Breast epithelium (tissue), 4 donors: Measurements from ENCODE around the gene ZCWPW2. TPM values are rescaled to one million over a fixed set of nuclear protein-coding genes. Genes with fewer than 3 reads are reported as not detected.

Experiments
- DNase-seq, 2 donors: peaks; one replicate each; pipeline ENCODE4 v3.0.0-alpha.2; 2019; ENCODE audit warnings: low spot score in 2 of 2
- H3K27ac ChIP-seq, 2 donors: fragments of 200-600 bp; sonication (generic) in 1 of 2; one replicate each; pipeline ENCODE4 v1.5.1; 2016 to 2019; ENCODE audit warnings: mild to moderate bottlenecking in 1 of 2
- H3K27me3 ChIP-seq, 2 donors: fragments of 200-600 bp; sonication (generic) in 1 of 2; one replicate each; pipeline versions ENCODE4 v1.5.1 to v1.6.0; 2017 to 2019; ENCODE audit warnings: control low read depth in 1 of 2, mild to moderate bottlenecking in 1 of 2
- H3K36me3 ChIP-seq: fragments of 200-600 bp; one replicate; pipeline ENCODE4 v1.5.1; 2019
- H3K4me1 ChIP-seq, 2 donors: fragments of 200-600 bp; sonication (generic); one replicate each; pipeline ENCODE4 v1.5.1; 2016 to 2019; ENCODE audit warnings: control low read depth in 1 of 2
- H3K4me3 ChIP-seq, 3 donors: fragments of 200-600 bp; sonication (generic); 1 replicate in 2 of 3; 2 replicates in 1 of 3; pipeline ENCODE4 v1.5.1; 2016 to 2019; ENCODE audit warnings: mild to moderate bottlenecking in 3 of 3, moderate library complexity in 2 of 3
- H3K9me3 ChIP-seq, 2 donors: fragments of 200-600 bp; sonication (generic) in 1 of 2; one replicate each; pipeline ENCODE4 v1.5.1; 2016 to 2019; ENCODE audit warnings: control low read depth in 1 of 2
- POLR2A ChIP-seq: fragments of 450-650 bp; IDR thresholded peaks from one replicate; pipeline ENCODE4 v1.6.1; 2016; ENCODE audit warnings: antibody characterized with exemption, mild to moderate bottlenecking, moderate library complexity
- POLR2AphosphoS5 ChIP-seq, 3 donors: sonication (generic); formaldehyde crosslinking; IDR thresholded peaks; one replicate each; pipeline ENCODE4 v1.6.1; 2017; ENCODE audit warnings: antibody characterized with exemption in 3 of 3
- intact Hi-C: fragments of 100-400 bp; cut with DNase I; formaldehyde crosslinking; loops from one replicate; pipeline ENCODE4 v1.15.1; 2023; ENCODE audit warnings: low total_unique reads
- total RNA-seq, 3 donors: library from RNA; depleted of rRNA; stranded (reverse); fragments of >200 nt; gene quantifications; one replicate each; pipeline ENCODE4 v1.1.0, GENCODE V29; 2016
- TF ChIP-seq, protein P1 (sequence below), 3 donors: fragments of 450-650 bp; IDR thresholded peaks; one replicate each; pipeline ENCODE4 v1.5.1; 2016 to 2017; ENCODE audit warnings: antibody characterized with exemption in 3 of 3, mild to moderate bottlenecking in 3 of 3, moderate library complexity in 3 of 3

Gene ZCWPW2
- total RNA-seq, 3 donors from 2014 or later, result 1.1 to 2.3 (median 1.3) TPM

DNA sequence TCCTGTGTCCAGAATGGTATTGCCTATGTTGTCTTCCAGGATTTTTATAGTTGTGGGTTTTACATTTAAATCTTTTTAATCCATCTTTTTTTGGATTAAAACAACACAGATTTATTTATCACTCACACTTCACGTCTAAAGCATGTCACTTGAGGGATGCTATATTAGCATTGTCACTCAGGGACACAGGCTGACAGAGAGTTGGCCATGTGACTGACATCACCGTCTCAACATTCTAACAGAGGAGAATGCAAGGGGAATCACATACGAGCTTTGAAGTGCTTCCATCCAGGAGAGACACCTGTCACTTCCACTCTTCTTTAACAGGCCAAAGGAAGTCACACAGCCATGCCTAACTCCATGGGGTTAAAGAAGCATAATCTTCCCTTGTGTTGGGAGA, 204.7 kb downstream of the ZCWPW2 start:
- Histone ChIP-seq H3K27ac (no peak overlapping the region), H3K9me3 (no peaks in the 10 kb centered on the region)

DNA sequence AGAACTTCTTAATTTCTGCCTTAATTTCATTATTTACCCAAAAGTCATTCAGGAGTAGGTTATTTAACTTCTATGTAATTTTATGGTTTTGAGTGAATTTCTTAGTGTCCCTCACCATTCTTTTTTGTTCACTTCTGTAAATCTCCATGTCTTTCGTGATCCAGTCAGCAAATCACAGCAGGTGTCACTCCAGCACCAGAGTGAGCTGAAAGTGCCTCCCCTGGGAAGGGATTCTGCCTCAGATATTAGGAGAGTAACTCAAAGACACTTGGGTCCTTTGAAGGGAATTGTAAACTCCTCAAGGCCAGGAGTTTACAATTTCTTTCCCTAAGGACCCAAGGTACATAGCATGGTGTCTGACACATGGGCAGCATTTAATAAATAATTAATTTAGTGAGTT, 207.7 kb downstream of the ZCWPW2 start:
- Histone ChIP-seq H3K9me3 (no peaks in the 10 kb centered on the region), H3K27ac (no peak overlapping the region), H3K36me3 (no peaks in the 10 kb centered on the region), H3K4me3 (no peak overlapping the region), H3K4me1 (no peaks in the 10 kb centered on the region), H3K27me3 (no peaks in the 10 kb centered on the region)
- intact Hi-C loops, result no loop called here
- no peak for DNase-seq
- TF ChIP-seq POLR2AphosphoS5 (IDR thresholded peaks at IDR 0.05), result no peak
- TF ChIP-seq POLR2A, result no peak
- TF ChIP-seq, protein P1, sequence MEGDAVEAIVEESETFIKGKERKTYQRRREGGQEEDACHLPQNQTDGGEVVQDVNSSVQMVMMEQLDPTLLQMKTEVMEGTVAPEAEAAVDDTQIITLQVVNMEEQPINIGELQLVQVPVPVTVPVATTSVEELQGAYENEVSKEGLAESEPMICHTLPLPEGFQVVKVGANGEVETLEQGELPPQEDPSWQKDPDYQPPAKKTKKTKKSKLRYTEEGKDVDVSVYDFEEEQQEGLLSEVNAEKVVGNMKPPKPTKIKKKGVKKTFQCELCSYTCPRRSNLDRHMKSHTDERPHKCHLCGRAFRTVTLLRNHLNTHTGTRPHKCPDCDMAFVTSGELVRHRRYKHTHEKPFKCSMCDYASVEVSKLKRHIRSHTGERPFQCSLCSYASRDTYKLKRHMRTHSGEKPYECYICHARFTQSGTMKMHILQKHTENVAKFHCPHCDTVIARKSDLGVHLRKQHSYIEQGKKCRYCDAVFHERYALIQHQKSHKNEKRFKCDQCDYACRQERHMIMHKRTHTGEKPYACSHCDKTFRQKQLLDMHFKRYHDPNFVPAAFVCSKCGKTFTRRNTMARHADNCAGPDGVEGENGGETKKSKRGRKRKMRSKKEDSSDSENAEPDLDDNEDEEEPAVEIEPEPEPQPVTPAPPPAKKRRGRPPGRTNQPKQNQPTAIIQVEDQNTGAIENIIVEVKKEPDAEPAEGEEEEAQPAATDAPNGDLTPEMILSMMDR (IDR thresholded peaks at IDR 0.05), result no peak

More for the DNA sequence above, 204.7 kb downstream of the ZCWPW2 start:
- no peak for TF ChIP-seq POLR2A
- no peak for TF ChIP-seq POLR2AphosphoS5 (IDR thresholded peaks at IDR 0.05)
- TF ChIP-seq, protein P1 (IDR thresholded peaks at IDR 0.05), result no peak
- H3K27me3 ChIP-seq, result no peaks in the 10 kb centered on the region
- no peak for DNase-seq
- no peaks in the 10 kb centered on the region for H3K4me1 ChIP-seq
- H3K36me3 ChIP-seq, result no peaks in the 10 kb centered on the region
- no peak overlapping the region for H3K4me3 ChIP-seq
- intact Hi-C loops, result no loop called here

DNA sequence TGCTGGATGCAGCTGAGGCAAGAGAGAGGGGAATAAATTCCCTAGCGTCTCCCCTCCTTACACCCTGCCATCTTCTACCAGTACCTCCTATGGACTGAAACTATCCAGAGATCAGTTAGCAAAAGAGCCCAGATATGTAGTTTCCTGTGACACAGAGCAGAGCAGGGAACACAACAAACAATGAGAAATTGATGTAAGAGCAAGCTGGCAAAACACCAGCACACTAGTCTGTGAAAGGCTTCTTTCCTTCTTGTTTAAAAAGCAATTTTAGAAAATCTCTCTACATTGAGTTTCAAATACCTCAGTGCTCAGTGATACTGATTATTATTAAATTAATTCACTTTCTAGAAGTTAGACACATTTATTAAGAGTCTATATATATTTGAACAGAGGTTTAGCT, 215.7 kb downstream of the ZCWPW2 start:
- Histone ChIP-seq H3K27me3 (no peaks in the 10 kb centered on the region), H3K4me1 (no peaks in the 10 kb centered on the region), H3K36me3 (no peaks in the 10 kb centered on the region), H3K9me3 (peaks cover 4 to 6% of the 10 kb centered on the region in 2 donors), H3K4me3 (no peak overlapping the region), H3K27ac (no peak overlapping the region)
- intact Hi-C loops, result no loop called here
- no peak for DNase-seq
- TF ChIP-seq POLR2AphosphoS5 (IDR thresholded peaks at IDR 0.05) (no peak), POLR2A (no peak)
- TF ChIP-seq, protein P1 (IDR thresholded peaks at IDR 0.05), result no peak

DNA sequence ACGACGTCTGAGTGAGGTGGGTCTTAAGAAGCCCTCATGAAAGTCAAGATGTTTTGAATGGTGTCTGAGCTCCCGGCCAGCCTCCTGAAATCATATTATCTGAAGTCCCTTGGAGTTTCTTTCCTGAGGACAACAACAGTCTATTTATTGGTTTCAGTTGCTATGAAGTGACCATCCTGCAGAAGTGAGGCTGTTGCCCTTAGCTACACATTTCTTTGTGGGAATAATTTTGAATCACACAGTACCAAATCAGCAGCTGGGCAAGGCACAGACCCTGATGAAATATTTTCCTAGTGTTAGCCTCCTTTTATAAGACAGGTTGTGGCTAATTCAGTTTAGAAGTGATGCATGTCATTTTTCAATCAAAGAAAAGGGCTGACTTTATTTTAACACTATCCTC, 220.8 kb downstream of the ZCWPW2 start:
- intact Hi-C loops, result no loop called here
- Histone ChIP-seq H3K4me1 (no peaks in the 10 kb centered on the region), H3K27me3 (peaks cover 0 to under 1% of the 10 kb centered on the region in 2 donors), H3K27ac (no peak overlapping the region), H3K9me3 (peaks cover 4 to 6% of the 10 kb centered on the region in 2 donors), H3K36me3 (no peaks in the 10 kb centered on the region), H3K4me3 (no peak overlapping the region)
- TF ChIP-seq, protein P1 (IDR thresholded peaks at IDR 0.05), result no peak
- TF ChIP-seq POLR2A (no peak), POLR2AphosphoS5 (IDR thresholded peaks at IDR 0.05) (no peak)
- no peak for DNase-seq

- Histone ChIP-seq H3K4me1 (no peaks in the 10 kb centered on the region), H3K27me3 (peaks cover 0 to 20% of the 10 kb centered on the region in 2 donors), H3K4me3 (no peak overlapping the region)
Measured at GRCh38 chr3:28574036-28574435, 225.5 kb downstream of the ZCWPW2 start.

More at GRCh38 chr3:28574036-28574435, 225.5 kb downstream of the ZCWPW2 start:
- TF ChIP-seq POLR2AphosphoS5 (IDR thresholded peaks at IDR 0.05), result no peak
- TF ChIP-seq, protein P1 (IDR thresholded peaks at IDR 0.05), result no peak
- intact Hi-C loops, result no loop called here
- DNase-seq, result no peak
- no peaks in the 10 kb centered on the region for H3K36me3 ChIP-seq
- no peaks in the 10 kb centered on the region for H3K9me3 ChIP-seq
- H3K27ac ChIP-seq, result no peak overlapping the region
